Activated T-helper 9 cell treated with anti-CD3 and anti-CD28 coated beads, Interleukin-2, amount 50 U/mL, for 16 hours (primary cell): ENCODE results near the gene GSK3A.
A peak's percentile ranks its signal among the peaks of the same experiment; 100 is the strongest.

Source experiments
- DNase-seq: peaks from one replicate; pipeline ENCODE4 v3.0.0-alpha.2; 2020; ENCODE audit warnings: low read depth

GSK3A gene

DNA sequence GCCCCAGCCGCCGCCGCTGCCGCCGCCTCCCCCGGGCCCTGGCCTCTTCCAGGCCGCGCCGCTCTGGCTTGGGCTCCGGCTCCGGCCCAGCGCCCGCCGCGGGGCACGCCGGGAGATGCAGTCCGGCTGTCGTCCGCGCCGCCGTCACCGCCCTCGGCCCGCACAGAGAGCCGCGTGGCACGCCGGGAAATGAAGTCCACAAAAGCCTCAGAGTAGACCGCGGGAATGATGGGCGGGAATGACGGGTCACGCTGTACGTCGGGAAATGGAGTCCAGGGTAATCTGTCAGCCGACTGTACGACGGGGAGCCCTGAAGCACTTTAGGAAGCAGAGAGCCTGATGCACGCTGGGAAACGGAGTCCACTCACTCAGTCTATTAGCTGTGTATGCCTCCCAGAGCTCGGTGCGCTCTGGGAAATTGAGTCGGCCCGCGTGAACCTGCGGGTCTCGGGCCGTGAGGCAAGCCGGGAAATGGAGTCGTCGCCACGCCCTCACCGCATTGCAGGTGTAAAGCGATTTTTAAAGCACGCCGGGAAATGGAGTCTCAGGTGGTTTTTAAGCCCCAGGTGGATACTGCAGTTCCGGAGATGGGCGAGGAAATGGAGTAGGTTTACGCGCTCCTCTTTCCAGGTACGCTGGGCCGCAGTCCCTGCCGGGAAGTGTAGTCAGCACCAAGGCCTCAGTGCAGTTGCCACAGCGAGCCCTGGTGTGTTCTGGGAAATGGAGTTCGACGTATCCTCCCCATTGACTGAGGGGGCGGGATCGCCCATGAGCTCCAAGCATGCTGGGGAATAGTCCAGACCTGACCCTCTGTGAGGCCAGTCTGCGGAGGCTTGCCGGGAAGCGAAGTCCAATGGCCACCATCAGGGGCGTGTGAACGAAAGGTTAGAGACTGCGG is at the start of gene GSK3A:
GSK3A (minus strand) TSS at position 91 of the 898 bp plus-strand sequence. CDS start 137 bp downstream, outside the sequence.
- peak; percentile 94 for DNase-seq

DNA sequence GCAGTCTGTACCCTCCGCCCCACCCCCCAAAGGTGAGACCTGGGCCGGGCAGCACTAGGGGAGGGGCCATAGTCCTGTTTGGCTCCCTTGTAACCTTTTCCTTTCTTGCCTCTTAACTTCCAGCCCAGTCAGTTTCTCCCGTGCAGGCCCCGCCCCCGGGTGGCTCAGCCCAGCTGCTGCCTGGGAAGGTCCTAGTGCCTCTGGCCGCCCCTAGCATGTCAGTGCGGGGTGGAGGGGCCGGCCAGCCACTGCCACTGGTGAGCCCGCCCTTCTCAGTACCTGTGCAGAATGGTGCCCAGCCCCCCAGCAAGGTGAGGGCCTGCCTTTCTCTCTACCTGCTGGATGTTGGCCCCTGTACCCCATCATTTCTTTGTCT is 49.0 kb upstream of the GSK3A start:
- no peak for DNase-seq

- peak; percentile 39 for DNase-seq
Measured at GRCh38 chr19:42290523-42291434, 48.4 kb upstream of the GSK3A start.

DNA sequence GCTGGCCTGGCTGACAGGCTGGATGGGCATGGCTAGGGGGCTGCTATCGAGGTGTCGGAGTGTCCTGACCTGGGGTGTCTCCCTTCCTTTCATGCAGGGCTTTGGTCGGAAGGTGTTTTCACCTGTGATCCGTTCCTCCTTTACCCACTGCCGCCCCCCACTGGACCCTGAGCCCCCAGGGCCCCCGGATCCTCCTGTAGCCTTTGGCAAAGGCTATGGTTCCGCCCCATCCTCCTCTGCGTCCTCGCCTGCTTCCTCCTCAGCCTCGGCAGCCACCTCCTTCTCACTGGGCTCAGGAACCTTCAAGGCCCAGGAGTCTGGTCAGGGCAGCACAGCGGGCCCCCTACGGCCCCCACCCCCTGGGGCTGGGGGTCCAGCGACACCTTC is 47.7 kb upstream of the GSK3A start:
- DNase-seq = no peak

DNA sequence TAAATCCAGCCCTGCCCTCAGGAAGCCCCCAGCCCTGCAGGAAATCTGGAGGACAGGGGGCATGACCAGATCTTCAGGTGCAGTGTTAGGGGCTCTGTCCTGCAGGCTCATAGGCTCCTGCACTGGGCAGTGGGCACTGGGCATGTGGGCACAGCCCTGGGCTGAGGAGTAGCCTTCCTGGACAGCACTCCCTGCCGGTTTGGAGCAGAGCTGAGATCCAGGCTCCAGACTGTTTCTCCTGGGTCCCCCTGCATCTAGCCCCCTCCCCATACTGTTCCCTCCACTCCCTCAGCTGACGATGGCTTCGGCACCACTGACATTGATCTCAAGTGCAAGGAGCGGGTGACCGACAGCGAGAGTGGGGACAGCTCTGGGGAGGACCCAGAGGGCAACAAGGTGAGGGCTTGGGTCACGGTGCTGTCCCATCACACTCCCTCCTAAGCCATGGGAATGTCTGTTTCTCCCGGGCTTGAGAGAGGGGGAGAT is 47.2 kb upstream of the GSK3A start:
- DNase-seq = no peak

DNA sequence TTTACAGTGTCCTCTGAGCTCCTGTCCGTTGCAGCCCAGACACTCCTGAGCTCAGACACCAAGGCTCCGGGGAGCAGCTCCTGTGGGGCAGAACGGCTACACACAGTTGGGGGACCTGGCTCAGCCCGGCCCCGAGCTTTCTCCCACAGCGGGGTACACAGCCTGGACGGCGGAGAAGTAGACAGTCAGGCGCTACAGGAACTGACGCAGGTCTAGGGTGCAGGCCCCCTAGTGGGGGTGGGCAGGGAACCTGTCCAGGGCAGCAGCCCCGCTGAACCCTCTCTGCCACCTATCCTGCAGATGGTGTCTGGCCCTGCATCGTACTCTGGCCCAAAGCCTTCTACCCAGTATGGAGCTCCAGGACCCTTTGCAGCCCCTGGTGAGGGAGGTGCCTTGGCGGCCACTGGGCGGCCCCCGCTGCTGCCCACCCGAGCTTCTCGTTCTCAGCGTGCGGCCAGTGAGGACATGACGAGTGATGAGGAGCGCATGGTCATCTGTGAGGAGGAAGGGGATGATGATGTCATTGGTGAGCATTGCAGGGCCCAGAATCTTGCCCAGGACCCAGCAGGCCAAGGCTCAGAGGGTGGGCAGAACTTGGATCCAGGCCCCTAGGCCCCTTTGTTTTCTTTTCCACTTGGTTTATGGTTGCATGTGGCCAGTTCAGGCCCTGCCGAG is 46.6 kb upstream of the GSK3A start:
- DNase-seq = no peak

DNA sequence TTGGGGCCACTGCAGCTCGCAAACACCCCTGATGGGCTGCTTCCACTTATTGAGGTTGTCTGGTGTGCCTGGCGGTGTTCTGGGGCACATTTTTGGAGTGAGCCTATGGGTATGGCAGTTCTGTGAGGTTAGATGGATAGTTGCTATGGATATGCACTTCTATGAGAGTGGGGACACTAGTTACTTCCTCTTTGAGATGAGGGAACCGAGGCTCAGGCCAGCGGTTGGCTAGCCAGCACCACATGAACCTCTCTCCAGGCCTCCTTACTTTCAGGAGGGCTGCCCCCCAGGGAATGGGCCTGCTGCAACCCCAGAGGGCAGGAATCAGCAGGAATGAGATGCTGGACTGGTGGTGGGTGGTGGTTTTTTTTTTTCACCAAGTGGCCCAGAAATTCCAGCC is 46.0 kb upstream of the GSK3A start:
- DNase-seq = no peak

DNA sequence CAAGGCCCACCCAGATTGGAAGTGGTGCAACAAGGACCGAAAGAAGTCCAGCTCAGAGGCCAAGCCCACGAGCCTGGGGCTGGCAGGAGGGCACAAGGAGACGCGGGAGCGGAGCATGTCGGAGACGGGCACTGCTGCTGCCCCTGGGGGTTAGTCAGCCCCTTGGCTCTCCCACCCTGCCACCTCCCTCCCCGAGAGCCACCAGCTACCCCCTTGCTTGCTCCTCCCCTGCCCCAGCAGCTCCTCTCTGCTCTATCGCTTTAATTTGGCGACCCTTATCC is 45.4 kb upstream of the GSK3A start:
- DNase-seq = no peak

- DNase-seq = no peak
Measured at GRCh38 chr19:42287017-42287826, 44.8 kb upstream of the GSK3A start.

DNA sequence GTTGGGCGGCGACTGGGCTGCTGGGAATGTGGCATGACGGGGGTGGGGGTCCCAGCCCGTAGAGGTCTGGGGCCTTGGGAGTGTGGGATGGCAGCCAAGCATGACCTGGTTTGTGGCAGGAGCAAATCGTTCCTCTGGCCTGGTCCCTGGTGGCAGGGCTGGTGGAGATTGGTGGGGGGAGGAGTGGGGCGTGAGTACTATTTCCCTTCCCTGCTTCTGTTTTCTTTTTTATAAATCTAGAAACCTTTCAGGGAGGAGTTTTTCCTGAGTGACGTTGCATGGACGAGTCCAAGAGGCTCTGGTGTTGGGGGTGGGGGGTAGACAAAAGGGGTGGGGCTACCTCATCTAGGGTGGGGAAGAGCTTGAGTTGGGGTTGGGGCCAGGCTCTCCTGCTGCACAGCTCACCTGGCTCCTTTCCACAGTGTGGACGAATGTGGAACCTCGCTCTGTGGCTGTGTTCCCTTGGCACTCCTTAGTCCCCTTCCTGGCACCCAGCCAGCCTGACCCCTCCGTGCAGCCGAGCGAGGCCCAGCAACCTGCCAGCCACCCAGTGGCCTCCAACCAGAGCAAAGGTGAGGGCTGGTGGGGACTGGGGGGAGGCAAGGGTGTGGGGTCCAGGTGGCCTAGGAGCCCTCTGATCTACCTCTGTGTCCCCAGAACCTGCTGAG is 44.1 kb upstream of the GSK3A start:
- DNase-seq = no peak

- DNase-seq = no peak
Measured at GRCh38 chr19:42285988-42286348, 43.6 kb upstream of the GSK3A start.

DNA sequence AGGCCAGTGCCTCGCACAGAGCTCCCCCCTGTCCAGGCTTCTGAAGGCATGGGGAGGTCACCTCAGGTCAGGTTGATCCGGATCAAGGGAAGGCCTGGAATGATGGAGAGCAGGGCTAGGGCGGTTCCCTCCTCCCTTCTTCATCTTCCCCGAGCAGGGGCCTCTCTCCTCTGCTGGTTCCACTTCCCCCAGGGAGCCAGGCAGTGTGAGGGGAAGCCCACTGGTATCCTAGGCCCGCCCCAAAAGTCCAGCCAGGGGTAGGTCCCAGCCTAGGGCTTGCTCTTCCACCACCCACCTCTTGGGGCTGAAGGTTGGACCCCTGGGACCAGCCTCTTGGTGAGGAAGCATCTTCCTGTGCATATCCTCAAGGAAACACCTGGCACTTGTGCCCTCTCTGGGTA is 43.1 kb upstream of the GSK3A start:
- DNase-seq = no peak

DNA sequence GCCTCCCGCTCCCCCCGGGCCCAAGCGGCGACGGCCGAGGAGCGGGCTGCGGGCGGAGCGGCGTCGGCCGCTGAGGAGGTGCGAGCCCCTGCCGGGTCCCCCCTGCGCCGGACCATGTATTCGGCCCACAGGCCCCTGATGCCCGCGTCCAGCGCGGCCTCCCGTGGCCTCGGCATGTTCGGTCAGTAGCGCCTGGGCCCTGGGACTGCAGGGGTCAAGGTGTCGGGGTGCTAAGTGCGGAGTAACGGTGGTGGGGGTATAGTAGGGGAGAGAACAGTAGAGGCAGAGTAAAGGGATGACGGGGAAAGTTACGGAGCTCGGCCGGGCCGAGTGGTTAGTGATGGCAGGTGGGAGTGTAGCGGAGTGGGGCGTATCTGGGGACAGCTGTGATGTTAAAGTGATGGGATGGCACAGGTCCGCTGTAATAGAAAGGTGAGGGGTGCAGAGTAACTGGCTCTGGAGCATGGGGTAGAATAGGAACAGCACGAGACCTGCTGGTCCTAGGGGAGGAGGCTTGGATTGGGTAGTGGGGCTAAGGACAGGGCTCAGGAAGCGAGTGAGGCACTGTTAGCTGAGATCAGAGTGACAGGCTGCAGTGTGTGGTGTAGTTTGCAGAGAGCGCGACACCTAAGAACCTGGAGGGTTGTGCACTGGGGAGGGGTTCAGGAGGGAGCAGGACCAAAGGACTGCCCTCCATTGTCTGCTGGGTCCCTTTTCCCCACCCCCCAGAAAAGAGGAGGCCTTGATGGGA is 42.4 kb upstream of the GSK3A start:
- no peak for DNase-seq

DNA sequence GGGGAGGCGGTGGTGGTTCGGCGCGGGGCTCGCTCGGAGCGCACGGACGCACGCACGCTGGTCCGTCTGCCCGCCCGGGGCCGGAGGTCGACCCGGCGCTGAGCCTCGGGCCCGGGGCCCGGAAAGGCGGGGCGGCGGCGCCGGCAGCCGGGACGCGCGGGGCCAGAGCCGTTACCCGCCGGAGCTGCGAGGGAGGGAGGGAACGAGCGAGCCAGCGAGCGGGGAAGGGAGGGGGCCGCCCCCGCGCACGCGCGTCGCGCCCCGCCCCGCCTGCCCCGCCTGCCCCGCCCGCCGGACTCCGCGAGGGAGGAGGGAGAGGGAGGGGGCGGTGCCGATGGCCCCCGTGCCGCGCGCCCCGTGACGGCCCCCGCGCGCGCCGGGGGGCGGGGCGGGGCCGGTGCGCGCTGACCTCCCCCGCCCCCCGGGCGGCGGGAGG is 41.7 kb upstream of the GSK3A start:
- peak; percentile 69 for DNase-seq

DNA sequence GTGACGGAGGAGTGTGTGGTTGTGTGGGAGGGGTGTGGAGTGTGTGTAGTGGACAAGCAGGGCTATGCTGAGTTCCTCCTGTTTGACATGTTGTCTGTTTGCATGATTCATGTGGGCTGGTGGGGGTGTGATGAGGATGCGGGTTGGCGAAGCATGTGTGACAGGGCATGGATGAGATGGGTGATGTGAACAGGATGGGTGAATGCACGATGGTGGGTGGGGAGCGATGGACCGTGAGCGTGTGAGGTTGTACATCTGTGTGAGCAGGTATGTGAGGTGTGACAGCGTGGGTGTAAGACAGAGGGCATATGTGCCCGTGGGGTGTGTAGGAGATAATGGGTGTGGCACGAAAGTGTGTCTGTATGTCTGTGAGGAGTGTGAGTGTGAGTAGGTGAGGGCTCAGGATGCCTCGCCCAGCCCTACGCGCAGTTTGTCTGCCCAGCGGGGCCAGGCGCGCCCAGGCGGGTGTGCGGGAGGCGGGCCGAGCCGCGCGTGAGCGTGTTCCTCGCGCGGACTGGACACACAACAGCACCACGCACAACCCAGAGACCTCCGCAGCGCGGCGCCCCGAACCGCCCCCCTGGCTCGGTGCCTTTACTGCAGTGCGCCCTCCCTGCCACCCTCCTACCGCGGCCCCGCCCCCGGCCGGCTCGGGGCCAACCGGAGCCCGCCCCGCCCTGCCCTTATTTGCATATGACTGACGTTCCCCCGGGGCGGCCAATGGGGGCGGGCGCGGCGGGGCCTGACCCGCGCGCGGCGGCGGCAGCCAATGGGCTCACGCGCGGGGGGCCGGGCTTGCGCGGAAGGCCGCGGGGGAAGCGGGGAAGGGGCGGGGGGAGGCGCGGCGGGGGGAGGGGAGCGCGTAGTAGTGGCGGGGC is 41.0 kb upstream of the GSK3A start:
- DNase-seq = peak; percentile 96

DNA sequence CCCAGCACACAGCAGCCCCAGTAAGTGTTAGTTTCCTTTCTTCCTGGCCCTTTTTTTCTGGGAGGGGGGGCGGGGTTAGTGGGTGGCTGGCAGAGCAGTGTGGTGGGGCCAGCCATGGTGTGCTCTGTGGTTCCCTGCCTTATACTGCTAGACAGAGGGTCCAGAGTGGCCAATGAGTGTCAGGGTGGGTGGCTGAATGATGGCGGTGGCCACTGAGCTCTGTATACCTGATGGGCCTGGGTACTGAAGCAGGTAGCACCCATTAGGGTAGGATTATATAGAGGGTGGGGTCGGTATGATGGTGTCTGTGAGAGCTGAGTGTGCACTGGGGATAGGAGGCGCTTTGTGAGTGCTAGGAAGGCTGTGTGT is 40.4 kb upstream of the GSK3A start:
- DNase-seq = no peak

DNA sequence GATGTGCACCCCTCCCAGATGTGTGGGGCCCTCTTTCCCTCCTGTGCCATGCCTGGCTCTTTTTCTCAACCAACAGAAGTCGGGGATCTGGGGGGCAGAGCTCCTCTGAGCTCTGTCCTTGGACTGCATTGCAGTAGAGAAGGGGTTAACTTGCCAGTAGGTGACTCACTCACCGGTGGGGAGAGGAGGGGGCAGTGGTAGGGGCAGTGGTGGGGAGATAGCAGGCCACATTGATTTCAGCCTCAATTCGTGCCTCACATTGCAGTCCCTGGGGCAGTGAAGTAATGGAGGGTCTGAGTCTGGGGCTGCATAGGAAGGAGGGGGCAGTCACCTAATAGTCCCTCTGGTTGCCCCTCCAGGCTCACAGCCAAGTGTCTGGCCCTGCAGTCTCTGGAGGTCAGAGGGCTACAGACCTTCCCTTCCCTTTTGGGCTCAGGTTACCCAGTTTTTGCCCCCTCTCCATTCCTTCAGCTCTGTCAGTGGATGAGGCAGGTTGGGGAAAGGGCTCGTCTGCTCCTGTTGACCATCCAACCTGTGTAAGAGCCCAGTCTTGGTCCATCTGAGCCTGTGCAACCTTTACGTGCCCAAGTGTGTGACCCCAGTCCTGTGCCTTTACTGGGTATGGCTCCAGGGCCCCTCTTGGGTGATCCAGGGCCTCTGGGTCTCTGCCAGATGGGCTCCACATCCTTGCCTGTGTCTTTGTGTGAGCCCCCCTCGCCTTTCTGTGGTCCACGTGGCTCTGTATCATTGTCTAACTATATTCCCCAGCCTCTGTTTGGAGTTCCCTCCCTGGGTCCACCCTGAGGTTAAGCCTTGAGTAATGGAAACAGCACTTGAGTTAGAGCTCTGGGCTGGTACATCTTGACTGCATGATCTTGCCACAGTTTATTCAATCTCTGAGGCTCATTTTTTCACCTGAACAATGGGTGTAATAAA is 39.7 kb upstream of the GSK3A start:
- DNase-seq = no peak

- DNase-seq = no peak
Measured at GRCh38 chr19:42281146-42281826, 38.9 kb upstream of the GSK3A start.
